Peyer's patch (tissue), 4 donors: Measurements from ENCODE around the gene CCDC78. TPM values are rescaled to one million over a fixed set of nuclear protein-coding genes. Genes with fewer than 3 reads are reported as not detected.

ENCODE experiments used
- DNase-seq, 3 donors: peaks; one replicate each; pipeline ENCODE4 v3.0.0-alpha.2; 2017 to 2019
- H3K27ac ChIP-seq, 4 donors: fragments of 200-600 bp; sonication (generic); one replicate each; pipeline ENCODE4 v1.5.1; 2016 to 2019
- H3K27me3 ChIP-seq, 2 donors: fragments of 200-600 bp; sonication (generic); one replicate each; pipeline ENCODE4 v1.5.1; 2019
- H3K36me3 ChIP-seq, 3 donors: fragments of 200-600 bp; sonication (generic); one replicate each; pipeline ENCODE4 v1.5.1; 2016 to 2019
- H3K4me1 ChIP-seq, 4 donors: fragments of 200-600 bp; sonication (generic); one replicate each; pipeline ENCODE4 v1.5.1; 2016 to 2019
- H3K4me3 ChIP-seq, 4 donors: fragments of 200-600 bp; sonication (generic); 1 replicate in 3 of 4; 2 replicates in 1 of 4; pipeline ENCODE4 v1.5.1; 2016 to 2019; ENCODE audit warnings: mild to moderate bottlenecking in 1 of 4
- H3K9me3 ChIP-seq, 4 donors: fragments of 200-600 bp; sonication (generic); one replicate each; pipeline ENCODE4 v1.5.1; 2016 to 2019; ENCODE audit warnings: mild to moderate bottlenecking in 1 of 4
- POLR2A ChIP-seq, 2 donors: fragments of 450-650 bp; IDR thresholded peaks; one replicate each; pipeline ENCODE4 v1.5.1; 2017; ENCODE audit warnings: antibody characterized with exemption in 2 of 2, mild to moderate bottlenecking in 2 of 2, moderate library complexity in 2 of 2
- total RNA-seq, 4 donors: library from RNA; depleted of rRNA; stranded (reverse); fragments of >200 nt; gene quantifications; one replicate each; pipeline ENCODE4 v1.1.0, GENCODE V29; 2016
- TF ChIP-seq, protein P1 (sequence below), 6 experiments: fragments of 450-650 bp in 4 of 6; fragments of 200-600 bp in 2 of 6; sonication (generic) in 1 of 6; IDR thresholded peaks; one replicate each; pipeline ENCODE4 v1.5.1; 2017 to 2019; ENCODE audit warnings: antibody characterized with exemption in 6 of 6, mild to moderate bottlenecking in 3 of 6, moderate library complexity in 1 of 6

Gene CCDC78
- total RNA-seq, 4 donors from 2014 or later = 2.1 to 13.2 (median 6.3) TPM

DNA sequence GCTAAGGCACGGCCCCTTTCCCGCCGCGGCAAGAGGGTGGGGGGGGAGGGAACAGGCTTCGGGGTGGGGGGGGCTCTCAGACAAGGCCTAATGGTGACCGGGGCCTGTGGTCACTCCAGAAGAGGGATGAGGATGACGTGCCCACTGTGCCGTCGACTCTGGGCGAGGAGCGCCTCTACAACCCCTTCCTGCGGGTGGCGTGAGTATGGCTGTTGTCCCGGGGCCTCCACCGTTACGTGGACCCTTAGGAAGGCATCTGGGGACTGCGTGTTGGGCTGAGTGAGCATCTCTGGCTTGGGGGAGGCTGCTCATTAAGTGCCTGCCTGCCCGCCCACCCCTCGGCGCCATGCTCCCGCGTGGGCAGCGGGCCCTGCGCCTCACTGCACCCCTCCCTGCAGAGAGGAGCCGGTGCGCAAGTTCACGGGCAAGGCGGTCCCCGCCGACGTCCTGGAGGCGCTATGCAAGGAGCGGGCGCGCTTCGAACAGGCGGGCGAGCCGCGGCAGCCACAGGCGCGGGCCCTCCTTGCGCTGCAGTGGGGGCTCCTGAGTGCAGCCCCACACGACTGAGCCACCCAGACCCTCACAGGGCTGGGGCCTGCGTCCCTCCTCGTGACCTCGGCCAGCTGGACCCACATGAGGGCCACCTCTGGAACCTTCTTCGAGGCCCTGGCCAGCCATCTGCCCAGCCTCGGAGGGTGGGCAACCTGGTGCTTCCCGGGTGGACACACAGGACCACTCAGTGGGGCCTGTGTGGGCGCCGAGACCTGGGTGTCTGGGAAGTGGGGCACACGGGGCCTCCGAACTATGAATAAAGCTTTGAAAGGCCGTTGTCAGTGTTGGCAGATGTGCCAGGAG lies 2.9 kb upstream of the CCDC78 start:
- no peak for DNase-seq
- peaks cover 0 to 25% of the 10 kb centered on the region in 2 donors for H3K27me3 ChIP-seq
- H3K4me3 ChIP-seq = peak overlapping the region in 2 of 4 donors; percentile 65 to 66
- no peaks in the 10 kb centered on the region for H3K9me3 ChIP-seq
- TF ChIP-seq POLR2A (IDR thresholded peaks at IDR 0.05) = no peak
- TF ChIP-seq, protein P1, sequence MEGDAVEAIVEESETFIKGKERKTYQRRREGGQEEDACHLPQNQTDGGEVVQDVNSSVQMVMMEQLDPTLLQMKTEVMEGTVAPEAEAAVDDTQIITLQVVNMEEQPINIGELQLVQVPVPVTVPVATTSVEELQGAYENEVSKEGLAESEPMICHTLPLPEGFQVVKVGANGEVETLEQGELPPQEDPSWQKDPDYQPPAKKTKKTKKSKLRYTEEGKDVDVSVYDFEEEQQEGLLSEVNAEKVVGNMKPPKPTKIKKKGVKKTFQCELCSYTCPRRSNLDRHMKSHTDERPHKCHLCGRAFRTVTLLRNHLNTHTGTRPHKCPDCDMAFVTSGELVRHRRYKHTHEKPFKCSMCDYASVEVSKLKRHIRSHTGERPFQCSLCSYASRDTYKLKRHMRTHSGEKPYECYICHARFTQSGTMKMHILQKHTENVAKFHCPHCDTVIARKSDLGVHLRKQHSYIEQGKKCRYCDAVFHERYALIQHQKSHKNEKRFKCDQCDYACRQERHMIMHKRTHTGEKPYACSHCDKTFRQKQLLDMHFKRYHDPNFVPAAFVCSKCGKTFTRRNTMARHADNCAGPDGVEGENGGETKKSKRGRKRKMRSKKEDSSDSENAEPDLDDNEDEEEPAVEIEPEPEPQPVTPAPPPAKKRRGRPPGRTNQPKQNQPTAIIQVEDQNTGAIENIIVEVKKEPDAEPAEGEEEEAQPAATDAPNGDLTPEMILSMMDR (IDR thresholded peaks at IDR 0.05) = no peak
- H3K4me1 ChIP-seq = peaks cover 0 to 31% (median 11%) of the 10 kb centered on the region in 4 donors
- peak overlapping the region in 1 of 4 donors; percentile 88 for H3K27ac ChIP-seq
- peaks cover 0 to 24% (median 0%) of the 10 kb centered on the region in 3 donors for H3K36me3 ChIP-seq

DNA sequence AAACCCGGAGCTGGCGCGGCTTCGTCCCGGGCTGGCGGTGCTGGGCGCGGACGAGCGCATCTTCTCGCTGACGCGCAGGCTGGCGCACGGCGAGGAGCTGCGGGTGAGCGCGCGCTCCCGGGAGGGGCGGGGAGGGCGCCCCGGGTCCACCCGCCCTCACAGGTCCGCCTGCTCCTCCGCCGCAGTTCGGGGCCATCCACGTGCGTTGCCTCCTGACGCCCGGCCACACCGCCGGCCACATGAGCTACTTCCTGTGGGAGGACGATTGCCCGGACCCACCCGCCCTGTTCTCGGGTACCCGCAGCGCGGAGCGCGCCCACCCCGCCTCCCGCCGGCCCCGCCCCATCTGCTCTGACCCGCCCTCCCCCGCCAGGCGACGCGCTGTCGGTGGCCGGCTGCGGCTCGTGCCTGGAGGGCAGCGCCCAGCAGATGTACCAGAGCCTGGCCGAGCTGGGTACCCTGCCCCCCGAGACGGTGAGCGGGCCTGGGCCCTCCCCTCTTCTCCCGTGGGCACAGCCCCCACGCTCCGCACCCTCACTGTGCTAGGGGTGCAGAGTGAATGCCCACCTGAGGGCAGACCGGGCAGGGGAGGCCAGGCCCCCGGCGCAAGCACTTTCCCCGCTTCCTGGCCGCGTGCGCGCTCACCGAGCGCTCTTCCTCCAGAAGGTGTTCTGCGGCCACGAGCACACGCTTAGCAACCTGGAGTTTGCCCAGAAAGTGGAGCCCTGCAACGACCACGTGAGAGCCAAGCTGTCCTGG lies 2.1 kb upstream of the CCDC78 start:
- H3K27me3 ChIP-seq = peaks cover 0 to 25% of the 10 kb centered on the region in 2 donors
- peak; percentile 78 to 91 (median 83) for DNase-seq
- peaks cover 0 to 16% (median 0%) of the 10 kb centered on the region in 3 donors for H3K36me3 ChIP-seq
- peak overlapping the region; percentile 46 to 91 (median 68) for H3K27ac ChIP-seq
- H3K4me3 ChIP-seq = peak overlapping the region; percentile 61 to 66 (median 64)
- peaks cover 0 to 31% (median 11%) of the 10 kb centered on the region in 4 donors for H3K4me1 ChIP-seq
- TF ChIP-seq POLR2A (IDR thresholded peaks at IDR 0.05) = no peak
- TF ChIP-seq, protein P1 (IDR thresholded peaks at IDR 0.05) = no peak
- H3K9me3 ChIP-seq = no peaks in the 10 kb centered on the region

DNA sequence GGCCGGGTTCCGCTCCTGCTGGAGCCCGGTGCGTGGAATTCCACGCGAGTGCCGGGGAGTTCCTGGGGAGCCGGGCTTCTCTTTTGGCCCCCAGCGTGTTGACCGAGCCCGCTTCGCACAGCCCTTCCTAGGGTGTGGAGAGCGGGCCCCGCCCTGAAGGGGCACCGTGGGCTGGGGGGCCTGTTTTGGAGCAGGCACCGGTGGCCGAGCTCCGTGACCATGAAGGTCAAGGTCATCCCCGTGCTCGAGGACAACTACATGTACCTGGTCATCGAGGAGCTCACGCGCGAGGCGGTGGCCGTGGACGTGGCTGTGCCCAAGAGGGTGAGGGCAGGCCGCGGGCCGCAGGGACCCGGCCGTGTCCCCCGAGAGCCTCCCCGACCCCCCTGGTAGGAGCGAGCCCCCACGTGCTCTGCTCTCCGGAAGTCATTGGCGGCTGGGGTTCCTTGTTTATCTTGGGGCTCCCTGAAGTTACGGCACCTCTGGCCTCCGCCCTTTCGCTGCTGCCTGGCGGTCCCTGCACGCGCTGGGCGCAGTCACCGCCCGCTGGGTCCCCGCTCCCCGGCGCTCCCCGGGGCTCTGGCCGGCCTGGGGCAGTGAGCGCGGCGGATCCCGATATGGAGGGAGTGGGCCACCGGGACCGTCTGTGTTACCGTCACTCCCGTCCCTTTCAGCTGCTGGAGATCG lies 1.2 kb upstream of the CCDC78 start:
- peak in 2 of 3 donors; percentile 73 to 78 for DNase-seq
- H3K4me3 ChIP-seq = peak overlapping the region; percentile 61 to 66 (median 64)

DNA sequence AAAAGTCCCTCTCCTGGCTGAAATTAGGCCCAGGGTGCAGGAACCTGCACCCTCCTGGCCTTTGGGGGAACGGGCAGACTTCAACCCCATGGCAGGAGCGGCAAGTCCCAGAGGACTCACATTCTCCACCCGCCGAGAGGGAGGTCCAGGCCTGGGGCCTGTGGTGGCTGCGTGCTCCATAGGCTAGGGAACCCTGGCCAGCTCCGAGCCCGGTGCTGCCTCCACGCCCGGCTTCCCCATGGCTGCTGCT lies 130 bp downstream of the CCDC78 start:
- no peak for DNase-seq
- Histone ChIP-seq H3K4me1 (peaks cover 0 to 41% (median 19%) of the 10 kb centered on the region in 4 donors), H3K27me3 (peaks cover 0 to 25% of the 10 kb centered on the region in 2 donors), H3K4me3 (peak overlapping the region in 1 of 4 donors; percentile 65), H3K9me3 (no peaks in the 10 kb centered on the region), H3K27ac (peak overlapping the region in 1 of 4 donors; percentile 88), H3K36me3 (peaks cover 0 to 3% (median 0%) of the 10 kb centered on the region in 3 donors)
- TF ChIP-seq, protein P1 (IDR thresholded peaks at IDR 0.05) = no peak
- TF ChIP-seq POLR2A (IDR thresholded peaks at IDR 0.05) = no peak

More for the DNA sequence above, 1.2 kb upstream of the CCDC78 start:
- peaks cover 0 to 25% of the 10 kb centered on the region in 2 donors for H3K27me3 ChIP-seq
- TF ChIP-seq, protein P1 (IDR thresholded peaks at IDR 0.05) = no peak
- TF ChIP-seq POLR2A (IDR thresholded peaks at IDR 0.05) = no peak
- H3K9me3 ChIP-seq = no peaks in the 10 kb centered on the region
- H3K4me1 ChIP-seq = peaks cover 0 to 31% (median 11%) of the 10 kb centered on the region in 4 donors
- H3K36me3 ChIP-seq = peaks cover 0 to 7% (median 0%) of the 10 kb centered on the region in 3 donors
- peak overlapping the region; percentile 46 to 91 (median 68) for H3K27ac ChIP-seq
